ENCODE measurements around the gene PTPRN2.

The PTPRN2 gene

GRCh38 chr7:158291998-158292397 is 295.6 kb downstream of the PTPRN2 start:
- Histone ChIP-seq H3K4me1 (ENCODE audit: control insufficient read depth, insufficient read depth, low read length) (no peaks in the 10 kb centered on the region), H3K4me3 (ENCODE audit: low read depth, low read length) (no peak overlapping the region), H3K9ac (ENCODE audit: low read length) (no peak overlapping the region), H3K27ac (ENCODE audit: low read depth, low read length) (no peak overlapping the region), H3K9me3 (ENCODE audit: control insufficient read depth, insufficient read depth, low read depth, low read length) (peaks cover 57% of the 10 kb centered on the region), H3K27me3 (ENCODE audit: control insufficient read depth, insufficient read depth, low read length) (no peaks in the 10 kb centered on the region), H3K36me3 (ENCODE audit: control insufficient read depth, insufficient read depth, low read length) (no peaks in the 10 kb centered on the region)

DNA sequence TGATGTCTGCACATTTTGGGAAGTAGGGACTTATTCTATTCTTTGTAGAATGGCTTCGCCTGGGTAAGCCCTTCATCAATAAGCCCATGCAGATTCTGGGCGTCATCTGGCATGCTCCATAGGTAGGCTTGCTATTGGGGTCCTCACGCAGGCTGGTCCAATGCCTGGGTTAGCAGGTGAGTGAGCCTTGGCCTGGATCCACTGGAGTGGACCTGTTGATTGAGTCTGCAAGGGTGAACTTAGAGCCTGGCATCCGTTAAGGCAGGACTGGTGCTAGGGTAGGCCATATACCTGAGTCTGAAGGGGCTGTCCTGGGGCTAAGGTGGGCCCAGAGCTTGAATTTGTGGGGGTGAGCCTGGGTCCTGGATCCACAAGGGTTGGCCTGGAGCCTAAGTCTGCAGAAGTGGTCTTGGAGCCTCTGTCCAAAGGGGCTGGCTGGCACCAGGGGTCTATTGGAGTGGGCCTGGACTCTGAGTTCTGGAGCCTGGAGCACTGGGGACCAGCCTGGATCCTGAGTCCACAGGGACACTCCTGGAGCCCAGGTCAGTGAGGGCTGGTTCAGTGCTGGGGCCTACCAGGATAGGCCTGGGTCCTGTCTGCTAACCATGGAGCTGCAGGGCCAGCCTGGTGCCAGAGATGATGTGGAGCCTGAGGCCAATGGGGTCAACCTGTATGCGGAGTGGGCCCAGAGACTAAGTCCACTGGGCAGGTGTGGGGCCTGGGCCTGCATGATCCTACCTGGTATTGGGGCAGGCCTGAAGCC is 297.7 kb downstream of the PTPRN2 start:
- H3K9me3 ChIP-seq (ENCODE audit: control insufficient read depth, insufficient read depth, low read depth, low read length) = peaks cover 57% of the 10 kb centered on the region
- H3K4me1 ChIP-seq (ENCODE audit: control insufficient read depth, insufficient read depth, low read length) = no peaks in the 10 kb centered on the region
- no peak overlapping the region for H3K9ac ChIP-seq (ENCODE audit: low read length)
- no peak overlapping the region for H3K4me3 ChIP-seq (ENCODE audit: low read depth, low read length)
- H3K36me3 ChIP-seq (ENCODE audit: control insufficient read depth, insufficient read depth, low read length) = no peaks in the 10 kb centered on the region
- no peak overlapping the region for H3K27ac ChIP-seq (ENCODE audit: low read depth, low read length)
- no peaks in the 10 kb centered on the region; the same call in 1 of the 2 replicates for H3K27me3 ChIP-seq (ENCODE audit: control insufficient read depth, insufficient read depth, low read length)

DNA sequence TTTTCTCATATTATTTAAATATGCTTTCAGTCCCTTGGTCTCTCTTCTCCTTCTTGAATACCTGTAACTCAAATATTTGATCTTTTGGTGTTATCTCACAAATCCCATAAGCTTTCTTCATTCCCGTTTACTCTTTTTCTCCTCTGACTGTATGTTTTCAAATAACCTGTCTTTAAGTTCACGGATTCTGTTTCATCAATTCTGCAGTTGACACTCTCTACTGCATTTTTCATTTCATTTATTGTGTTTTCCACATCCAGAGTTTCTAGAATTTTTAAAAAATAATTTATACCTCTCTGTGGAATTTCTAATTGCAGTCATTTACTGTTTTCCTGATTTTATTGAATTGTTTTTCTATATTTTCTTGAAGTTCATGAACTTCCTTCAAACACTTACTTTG is 298.4 kb downstream of the PTPRN2 start:
- H3K4me3 ChIP-seq (ENCODE audit: low read depth, low read length) = no peak overlapping the region
- no peak overlapping the region for H3K9ac ChIP-seq (ENCODE audit: low read length)
- H3K4me1 ChIP-seq (ENCODE audit: control insufficient read depth, insufficient read depth, low read length) = no peaks in the 10 kb centered on the region
- H3K36me3 ChIP-seq (ENCODE audit: control insufficient read depth, insufficient read depth, low read length) = no peaks in the 10 kb centered on the region
- H3K9me3 ChIP-seq (ENCODE audit: control insufficient read depth, insufficient read depth, low read depth, low read length) = peaks cover 56% of the 10 kb centered on the region
- H3K27ac ChIP-seq (ENCODE audit: low read depth, low read length) = no peak overlapping the region
- H3K27me3 ChIP-seq (ENCODE audit: control insufficient read depth, insufficient read depth, low read length) = no peaks in the 10 kb centered on the region; the same call in 1 of the 2 replicates

DNA sequence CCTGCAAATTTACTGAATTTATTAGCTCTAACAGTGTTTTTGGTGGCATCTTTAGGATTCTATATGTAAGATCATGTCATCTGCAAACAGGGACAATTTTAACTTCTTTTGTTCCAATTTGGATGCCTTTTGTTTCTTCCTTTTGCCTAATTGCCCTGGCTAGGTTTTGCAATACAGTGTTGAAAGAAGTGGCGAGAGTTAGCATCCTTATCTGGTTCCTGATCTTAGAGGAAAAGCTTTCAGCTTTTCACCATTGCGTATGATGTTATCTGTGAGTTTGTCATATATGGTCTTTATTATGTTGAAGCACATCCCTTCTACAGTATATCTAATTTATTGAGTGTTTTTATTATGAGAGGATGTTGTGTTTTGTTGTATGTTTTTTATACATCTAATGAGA is 301.4 kb downstream of the PTPRN2 start:
- H3K9me3 ChIP-seq (ENCODE audit: control insufficient read depth, insufficient read depth, low read depth, low read length) = peaks cover 74% of the 10 kb centered on the region
- no peak overlapping the region for H3K9ac ChIP-seq (ENCODE audit: low read length)
- H3K27ac ChIP-seq (ENCODE audit: low read depth, low read length) = no peak overlapping the region
- no peaks in the 10 kb centered on the region; the same call in 1 of the 2 replicates for H3K27me3 ChIP-seq (ENCODE audit: control insufficient read depth, insufficient read depth, low read length)
- no peaks in the 10 kb centered on the region for H3K36me3 ChIP-seq (ENCODE audit: control insufficient read depth, insufficient read depth, low read length)
- H3K4me3 ChIP-seq (ENCODE audit: low read depth, low read length) = no peak overlapping the region
- H3K4me1 ChIP-seq (ENCODE audit: control insufficient read depth, insufficient read depth, low read length) = no peaks in the 10 kb centered on the region

- no peaks in the 10 kb centered on the region for H3K36me3 ChIP-seq (ENCODE audit: control insufficient read depth, insufficient read depth, low read length)
- no peak overlapping the region for H3K27ac ChIP-seq (ENCODE audit: low read depth, low read length)
- H3K4me3 ChIP-seq (ENCODE audit: low read depth, low read length) = no peak overlapping the region
- H3K27me3 ChIP-seq (ENCODE audit: control insufficient read depth, insufficient read depth, low read length) = no peaks in the 10 kb centered on the region; the same call in 1 of the 2 replicates
- no peak overlapping the region for H3K9ac ChIP-seq (ENCODE audit: low read length)
- no peaks in the 10 kb centered on the region for H3K4me1 ChIP-seq (ENCODE audit: control insufficient read depth, insufficient read depth, low read length)
- H3K9me3 ChIP-seq (ENCODE audit: control insufficient read depth, insufficient read depth, low read depth, low read length) = peaks cover 71% of the 10 kb centered on the region
These were observed 302.2 kb downstream of the PTPRN2 start for GRCh38 chr7:158285383-158285770.

DNA sequence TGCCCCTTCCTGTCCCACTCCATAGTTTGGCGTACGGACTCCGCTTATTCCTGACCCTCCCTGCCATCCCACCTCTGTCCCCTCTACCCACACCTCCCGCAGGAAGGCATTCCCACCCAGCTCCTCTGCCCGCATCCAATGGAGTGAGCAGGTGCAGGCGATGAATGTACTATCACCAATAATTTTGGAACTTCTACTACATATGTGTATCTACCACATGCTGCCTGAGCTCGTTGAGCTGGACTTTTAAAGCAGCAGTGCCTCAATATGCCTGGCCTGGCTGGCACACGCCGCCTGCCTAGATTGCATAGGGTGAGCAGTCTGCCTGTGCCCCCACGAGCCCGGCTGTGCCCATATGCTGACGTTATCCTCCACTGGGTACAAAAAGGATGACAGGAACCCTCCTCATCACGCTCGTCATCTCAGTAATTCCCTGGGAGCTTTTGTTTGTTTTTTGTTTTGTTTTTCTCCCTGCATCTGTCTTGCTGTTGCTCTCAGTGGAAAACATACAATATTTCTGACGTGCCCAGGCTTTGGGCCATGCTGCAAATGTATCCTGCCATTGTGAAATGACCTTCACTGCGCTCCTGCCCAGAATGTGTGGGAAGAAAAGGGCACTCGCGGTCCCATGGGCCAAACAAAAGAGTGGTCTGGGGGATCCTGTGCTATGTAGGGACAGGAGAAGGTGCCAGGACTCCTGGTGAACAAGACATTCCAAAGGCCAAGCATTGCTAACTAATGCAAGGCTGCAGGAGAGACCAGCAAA is 302.8 kb downstream of the PTPRN2 start:
- Histone ChIP-seq H3K27me3 (ENCODE audit: control insufficient read depth, insufficient read depth, low read length) (no peaks in the 10 kb centered on the region; the same call in 1 of the 2 replicates), H3K36me3 (ENCODE audit: control insufficient read depth, insufficient read depth, low read length) (no peaks in the 10 kb centered on the region), H3K27ac (ENCODE audit: low read depth, low read length) (no peak overlapping the region), H3K4me3 (ENCODE audit: low read depth, low read length) (no peak overlapping the region), H3K9me3 (ENCODE audit: control insufficient read depth, insufficient read depth, low read depth, low read length) (peaks cover 68% of the 10 kb centered on the region), H3K4me1 (ENCODE audit: control insufficient read depth, insufficient read depth, low read length) (no peaks in the 10 kb centered on the region), H3K9ac (ENCODE audit: low read length) (no peak overlapping the region)

DNA sequence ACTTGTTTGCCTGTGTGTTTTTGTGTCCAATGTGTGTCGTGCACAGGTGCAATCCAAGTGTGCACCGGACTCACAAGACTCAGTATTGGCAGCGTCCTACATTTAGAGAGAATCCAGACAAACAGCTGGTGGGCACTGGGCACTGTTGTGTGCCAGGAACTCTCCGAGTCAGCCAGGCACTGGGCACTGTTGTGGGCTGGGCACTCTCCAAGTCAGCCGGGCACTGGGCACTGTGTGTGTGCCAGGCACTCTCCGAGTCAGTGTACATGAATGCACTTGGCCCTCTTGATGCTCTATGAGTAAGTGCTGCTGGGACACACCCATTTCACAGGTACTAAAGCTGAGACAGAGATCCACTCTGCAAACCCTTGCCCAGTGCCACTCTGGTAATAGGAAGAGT is 303.5 kb downstream of the PTPRN2 start:
- no peaks in the 10 kb centered on the region; the same call in 1 of the 2 replicates for H3K27me3 ChIP-seq (ENCODE audit: control insufficient read depth, insufficient read depth, low read length)
- H3K4me1 ChIP-seq (ENCODE audit: control insufficient read depth, insufficient read depth, low read length) = no peaks in the 10 kb centered on the region
- no peaks in the 10 kb centered on the region for H3K36me3 ChIP-seq (ENCODE audit: control insufficient read depth, insufficient read depth, low read length)
- H3K27ac ChIP-seq (ENCODE audit: low read depth, low read length) = no peak overlapping the region
- no peak overlapping the region for H3K9ac ChIP-seq (ENCODE audit: low read length)
- H3K9me3 ChIP-seq (ENCODE audit: control insufficient read depth, insufficient read depth, low read depth, low read length) = peaks cover 65% of the 10 kb centered on the region
- H3K4me3 ChIP-seq (ENCODE audit: low read depth, low read length) = no peak overlapping the region

DNA sequence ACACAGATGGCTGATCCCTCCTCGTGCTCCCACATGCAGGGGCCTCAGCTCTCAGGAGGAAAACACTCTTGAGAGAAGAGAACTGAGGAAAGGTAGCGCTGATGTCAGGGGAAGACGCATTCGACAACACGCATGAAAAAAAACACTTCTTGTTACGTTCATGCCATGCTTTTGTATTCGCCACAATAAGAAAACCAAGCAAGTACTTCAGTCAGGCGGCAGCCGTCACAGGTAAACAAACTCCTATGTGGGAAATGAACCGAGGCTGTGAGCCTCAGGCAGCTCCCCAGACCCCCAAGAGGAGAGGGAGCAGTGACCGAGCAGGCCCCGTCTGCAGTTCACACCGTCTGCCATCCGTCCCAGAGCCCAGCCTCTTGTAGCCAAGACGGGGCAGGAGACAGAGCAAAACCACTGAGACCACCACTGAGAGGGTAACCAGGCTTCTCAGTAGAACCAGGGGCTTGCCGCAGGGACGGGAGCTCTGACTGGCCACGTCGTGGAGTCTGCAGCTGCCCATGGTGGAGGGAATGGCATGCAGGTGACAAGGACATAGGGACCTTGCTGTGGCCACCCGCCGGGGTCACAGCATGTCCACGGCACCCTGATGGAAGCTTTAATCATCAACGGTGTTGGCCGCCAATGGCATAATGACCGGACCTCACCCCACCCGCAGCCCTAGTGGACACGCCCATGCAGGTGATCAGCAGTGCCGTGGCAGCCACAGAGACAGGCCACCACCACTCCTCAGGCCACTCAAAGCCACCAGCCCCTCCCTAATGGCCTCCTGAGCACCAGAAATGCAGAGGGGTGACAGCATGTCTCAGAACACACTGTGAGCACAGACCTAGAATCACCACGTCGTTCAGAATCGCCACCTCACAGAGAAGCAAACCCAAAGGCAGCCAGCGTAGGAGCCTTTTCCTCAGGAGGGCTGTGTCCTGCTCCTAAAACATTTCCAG is 304.3 kb downstream of the PTPRN2 start:
- H3K36me3 ChIP-seq (ENCODE audit: control insufficient read depth, insufficient read depth, low read length) = no peaks in the 10 kb centered on the region
- no peak overlapping the region for H3K9ac ChIP-seq (ENCODE audit: low read length)
- H3K4me1 ChIP-seq (ENCODE audit: control insufficient read depth, insufficient read depth, low read length) = no peaks in the 10 kb centered on the region
- no peak overlapping the region for H3K27ac ChIP-seq (ENCODE audit: low read depth, low read length)
- H3K27me3 ChIP-seq (ENCODE audit: control insufficient read depth, insufficient read depth, low read length) = no peaks in the 10 kb centered on the region; the same call in 1 of the 2 replicates
- H3K4me3 ChIP-seq (ENCODE audit: low read depth, low read length) = no peak overlapping the region
- peaks cover 59% of the 10 kb centered on the region for H3K9me3 ChIP-seq (ENCODE audit: control insufficient read depth, insufficient read depth, low read depth, low read length)

GRCh38 chr7:158282461-158283001 is 305.1 kb downstream of the PTPRN2 start:
- Histone ChIP-seq H3K4me1 (ENCODE audit: control insufficient read depth, insufficient read depth, low read length) (no peaks in the 10 kb centered on the region), H3K4me3 (ENCODE audit: low read depth, low read length) (no peak overlapping the region), H3K27ac (ENCODE audit: low read depth, low read length) (no peak overlapping the region), H3K9me3 (ENCODE audit: control insufficient read depth, insufficient read depth, low read depth, low read length) (peaks cover 59% of the 10 kb centered on the region), H3K9ac (ENCODE audit: low read length) (no peak overlapping the region), H3K36me3 (ENCODE audit: control insufficient read depth, insufficient read depth, low read length) (no peaks in the 10 kb centered on the region), H3K27me3 (ENCODE audit: control insufficient read depth, insufficient read depth, low read length) (no peaks in the 10 kb centered on the region; the same call in 1 of the 2 replicates)

DNA sequence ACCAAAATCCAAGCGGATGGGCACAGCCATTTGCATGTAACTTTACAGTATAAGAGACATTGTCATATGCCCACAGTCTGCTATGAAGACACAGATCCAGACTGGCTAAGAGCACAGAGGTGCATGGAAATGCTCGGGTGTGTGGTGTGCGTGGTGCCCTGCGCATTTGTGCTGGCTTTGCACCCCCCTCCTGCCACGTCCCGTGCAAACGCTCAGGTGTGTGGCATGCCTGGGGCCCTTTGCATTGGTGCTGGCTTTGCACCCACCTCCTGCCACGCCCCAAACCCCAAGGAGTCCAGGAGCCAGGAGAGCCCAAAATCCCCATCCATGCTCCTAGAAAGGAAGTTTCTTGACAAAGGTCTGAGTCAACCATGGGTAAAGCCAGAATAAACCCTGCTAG is 306.2 kb downstream of the PTPRN2 start:
- H3K27me3 ChIP-seq (ENCODE audit: control insufficient read depth, insufficient read depth, low read length) = no peaks in the 10 kb centered on the region; the same call in 1 of the 2 replicates
- H3K36me3 ChIP-seq (ENCODE audit: control insufficient read depth, insufficient read depth, low read length) = no peaks in the 10 kb centered on the region
- H3K9me3 ChIP-seq (ENCODE audit: control insufficient read depth, insufficient read depth, low read depth, low read length) = peaks cover 62% of the 10 kb centered on the region
- H3K4me1 ChIP-seq (ENCODE audit: control insufficient read depth, insufficient read depth, low read length) = no peaks in the 10 kb centered on the region
- H3K9ac ChIP-seq (ENCODE audit: low read length) = no peak overlapping the region
- no peak overlapping the region for H3K27ac ChIP-seq (ENCODE audit: low read depth, low read length)
- H3K4me3 ChIP-seq (ENCODE audit: low read depth, low read length) = no peak overlapping the region
